DMS153 (cell line): Measurements from ENCODE around the gene APEX1.
"Not testable (repeated sequence)": the region's sequence is repeated elsewhere in the genome, so short reads cannot be mapped to it uniquely, and the experiment has no call there.

Experiments
- DNase-seq: peaks from one replicate; lab custom pipeline; 2025; lab: John Stamatoyannopoulos, UW

Gene APEX1

GRCh38 chr14:20472536-20473169, 17.6 kb downstream of the APEX1 start:
- no peak for DNase-seq

GRCh38 chr14:20476776-20477175, 21.8 kb downstream of the APEX1 start:
- no peak for DNase-seq

- DNase-seq: peak; percentile 22
Measured at GRCh38 chr14:20477211-20477876, 22.3 kb downstream of the APEX1 start.

GRCh38 chr14:20478894-20479293, 23.9 kb downstream of the APEX1 start:
- no peak for DNase-seq

- no peak for DNase-seq
Measured at GRCh38 chr14:20482382-20482781, 27.4 kb downstream of the APEX1 start.

- DNase-seq: no peak
Measured at GRCh38 chr14:20485900-20486299, 30.9 kb downstream of the APEX1 start.

GRCh38 chr14:20486684-20487395, 31.8 kb downstream of the APEX1 start:
- DNase-seq: no peak

- DNase-seq: no peak
Measured at GRCh38 chr14:20487396-20487725, 32.3 kb downstream of the APEX1 start.

GRCh38 chr14:20489093-20489994, 34.3 kb downstream of the APEX1 start:
- DNase-seq: no peak

- no peak for DNase-seq
Measured at GRCh38 chr14:20490563-20490962, 35.5 kb downstream of the APEX1 start.

GRCh38 chr14:20492486-20492885, 37.5 kb downstream of the APEX1 start:
- DNase-seq: no peak

- DNase-seq: no peak
Measured at GRCh38 chr14:20493634-20494033, 38.6 kb downstream of the APEX1 start.

GRCh38 chr14:20494935-20495766, 40.1 kb downstream of the APEX1 start:
- no peak for DNase-seq

GRCh38 chr14:20498622-20499021, 43.6 kb downstream of the APEX1 start:
- DNase-seq: no peak

GRCh38 chr14:20499108-20499507, 44.1 kb downstream of the APEX1 start:
- no peak for DNase-seq

GRCh38 chr14:20499881-20500280, 44.9 kb downstream of the APEX1 start:
- no peak for DNase-seq

GRCh38 chr14:20501346-20501745, 46.3 kb downstream of the APEX1 start:
- DNase-seq: no peak

- DNase-seq: no peak
Measured at GRCh38 chr14:20503898-20504297, 48.9 kb downstream of the APEX1 start.

GRCh38 chr14:20506276-20506675, 51.2 kb downstream of the APEX1 start:
- not testable (repeated sequence) for DNase-seq

GRCh38 chr14:20506752-20507151, 51.7 kb downstream of the APEX1 start:
- DNase-seq: not testable (repeated sequence)
